Erythroblast (primary cell): ENCODE data around the gene SH3BP5.

Experiments used
- DNase-seq, 2 experiments: peaks; one replicate each; lab custom pipeline; 2025; lab: John Stamatoyannopoulos, UW
- GATA1 ChIP-seq: IDR thresholded peaks from 2 replicates; pipeline ENCODE4 v1.6.1; 2011; ENCODE audit warnings: low read depth, mild to moderate bottlenecking, control low read depth, low read length, moderate library complexity
- POLR2A ChIP-seq: IDR thresholded peaks from 2 replicates; pipeline ENCODE4 v1.6.1; 2011; ENCODE audit warnings: mild to moderate bottlenecking, low read length

The SH3BP5 gene

GRCh38 chr3:15307580-15307979 lies 24.8 kb downstream of the SH3BP5 start:
- DNase-seq, result no peak
- TF ChIP-seq POLR2A (no peak), GATA1 (no peak)

- TF ChIP-seq POLR2A, result no peak
- TF ChIP-seq GATA1, result no peak
- DNase-seq, result no peak
These were observed 25.4 kb downstream of the SH3BP5 start for GRCh38 chr3:15306979-15307359.

GRCh38 chr3:15305359-15305844 lies 27.0 kb downstream of the SH3BP5 start:
- TF ChIP-seq GATA1, result no peak
- TF ChIP-seq POLR2A, result no peak
- DNase-seq, result peak; percentile 10 to 15

- TF ChIP-seq POLR2A (no peak), GATA1 (no peak)
- DNase-seq, result no peak
These were observed 28.7 kb downstream of the SH3BP5 start for GRCh38 chr3:15303728-15304127.

GRCh38 chr3:15303216-15303615 lies 29.2 kb downstream of the SH3BP5 start:
- no peak for DNase-seq
- TF ChIP-seq POLR2A (no peak), GATA1 (no peak)

GRCh38 chr3:15301761-15302160 lies 30.6 kb downstream of the SH3BP5 start:
- TF ChIP-seq POLR2A, result no peak
- DNase-seq, result no peak

GRCh38 chr3:15300323-15301078 lies 31.9 kb downstream of the SH3BP5 start:
- no peak for TF ChIP-seq GATA1
- TF ChIP-seq POLR2A, result no peak
- DNase-seq, result no peak

GRCh38 chr3:15299036-15299435 lies 33.4 kb downstream of the SH3BP5 start:
- no peak for TF ChIP-seq GATA1
- TF ChIP-seq POLR2A, result no peak
- peak in 1 of 2 experiments; percentile 26 for DNase-seq

- no peak for DNase-seq
- TF ChIP-seq GATA1 (no peak), POLR2A (no peak)
These were observed 33.9 kb downstream of the SH3BP5 start for GRCh38 chr3:15298504-15298903.

GRCh38 chr3:15297608-15298350 lies 34.6 kb downstream of the SH3BP5 start:
- no peak for TF ChIP-seq GATA1
- TF ChIP-seq POLR2A, result no peak
- DNase-seq, result no peak

GRCh38 chr3:15295506-15295905 lies 36.9 kb downstream of the SH3BP5 start:
- no peak for TF ChIP-seq GATA1
- no peak for TF ChIP-seq POLR2A

GRCh38 chr3:15294929-15295328 lies 37.5 kb downstream of the SH3BP5 start:
- no peak for DNase-seq
- TF ChIP-seq GATA1 (no peak), POLR2A (no peak)

More at GRCh38 chr3:15295506-15295905, 36.9 kb downstream of the SH3BP5 start:
- DNase-seq, result no peak

- no peak for TF ChIP-seq POLR2A
- no peak for TF ChIP-seq GATA1
- no peak for DNase-seq
These were observed 39.4 kb downstream of the SH3BP5 start for GRCh38 chr3:15292765-15293522.
